ENCODE results near the gene TECPR1.

GRCh38 chr7:98215561-98216495 is 36.2 kb downstream of the TECPR1 start:
- TF ChIP-seq CTCF (IDR thresholded peaks at IDR 0.05), result no peak
- no peak for TF ChIP-seq POLR2A (IDR thresholded peaks at IDR 0.05)
